ENCODE measurements around the gene HOXC11.
A peak's percentile ranks its signal among the peaks of the same experiment; 100 is the strongest.

HOXC11 gene

DNA sequence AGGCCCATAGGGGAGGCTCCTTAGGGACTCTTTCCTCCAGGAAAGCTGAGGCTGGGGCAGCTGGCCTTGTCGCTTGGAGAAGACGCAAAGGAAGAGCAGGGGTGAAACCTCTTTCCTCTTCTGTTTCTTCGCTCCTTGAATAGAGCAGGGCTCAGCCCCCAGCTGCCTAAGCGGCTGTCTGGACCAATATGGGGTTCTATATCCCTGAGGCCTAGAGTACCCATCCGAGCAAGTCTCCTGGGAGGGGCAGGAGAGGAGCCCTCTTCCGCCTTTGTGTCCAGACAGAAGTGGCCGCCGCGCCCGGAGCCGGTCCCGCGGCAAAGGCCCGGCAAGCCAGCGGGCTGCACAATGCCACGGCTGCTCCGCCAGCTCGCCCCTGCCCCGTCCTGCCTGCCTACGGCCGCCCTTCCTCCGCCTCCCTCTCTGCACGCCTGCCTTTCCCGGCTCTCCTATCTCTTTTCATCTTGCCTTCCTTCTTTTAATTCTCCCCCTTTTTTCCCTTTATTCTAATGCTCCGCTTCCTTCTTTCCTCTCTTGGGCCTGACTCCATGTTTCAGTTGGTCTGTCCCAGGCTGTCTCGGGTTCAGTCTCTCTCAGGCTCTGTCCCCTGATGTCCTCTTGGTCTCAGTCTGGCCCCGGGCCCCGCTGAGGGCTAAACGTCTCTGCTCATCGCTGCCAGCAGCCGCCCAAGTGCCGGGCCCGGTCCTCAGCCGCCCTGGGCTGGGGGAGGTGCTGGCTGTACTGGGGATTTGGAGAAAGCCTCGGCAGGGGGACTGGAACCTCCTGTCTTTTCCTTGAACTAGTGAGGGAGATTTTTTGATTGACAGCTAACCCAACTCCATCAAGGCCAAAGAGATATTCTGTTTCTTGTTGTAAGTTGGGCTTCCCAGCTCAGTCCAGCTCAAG, 24.5 kb downstream of the HOXC11 start:
- no peak for DNase-seq (ENCODE audit: low read depth)

DNA sequence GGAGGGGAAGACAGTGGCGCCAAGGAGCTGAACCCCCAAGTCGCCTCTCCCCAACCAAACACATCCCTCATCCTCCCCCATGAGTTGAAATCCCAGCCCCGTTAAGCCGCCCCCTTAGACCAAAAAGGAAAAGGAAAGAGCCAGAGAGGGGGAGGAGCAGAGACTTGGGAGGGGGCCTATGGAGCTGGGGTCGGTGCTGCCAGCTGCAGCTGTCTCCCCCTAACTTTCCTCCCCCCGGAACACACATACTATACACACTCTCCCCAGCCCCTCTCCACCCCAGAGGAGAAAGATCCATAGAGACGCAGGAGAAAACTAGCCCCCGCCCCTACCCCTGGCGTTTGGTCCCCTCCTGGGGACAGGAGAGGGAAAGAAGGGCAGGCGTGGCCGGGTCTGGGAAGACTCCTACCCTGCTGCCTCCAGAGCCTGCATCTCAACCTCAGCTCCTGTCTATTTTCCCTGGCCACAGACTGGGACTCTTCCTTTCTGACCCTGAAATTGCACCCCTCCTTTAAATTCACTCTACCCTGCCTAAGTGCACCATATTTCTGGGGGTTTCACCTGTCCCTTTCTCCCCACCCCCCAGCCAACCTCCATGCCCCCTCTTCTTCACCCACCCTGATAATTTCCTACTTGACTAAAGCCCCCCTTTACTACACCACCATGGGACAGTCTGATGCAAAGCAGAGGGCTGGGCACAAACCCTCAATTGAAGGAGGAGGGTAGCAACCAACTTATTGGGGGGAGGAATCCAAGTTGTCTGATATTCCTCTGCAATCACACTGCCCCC, 25.4 kb downstream of the HOXC11 start:
- no peak for DNase-seq (ENCODE audit: low read depth)

DNA sequence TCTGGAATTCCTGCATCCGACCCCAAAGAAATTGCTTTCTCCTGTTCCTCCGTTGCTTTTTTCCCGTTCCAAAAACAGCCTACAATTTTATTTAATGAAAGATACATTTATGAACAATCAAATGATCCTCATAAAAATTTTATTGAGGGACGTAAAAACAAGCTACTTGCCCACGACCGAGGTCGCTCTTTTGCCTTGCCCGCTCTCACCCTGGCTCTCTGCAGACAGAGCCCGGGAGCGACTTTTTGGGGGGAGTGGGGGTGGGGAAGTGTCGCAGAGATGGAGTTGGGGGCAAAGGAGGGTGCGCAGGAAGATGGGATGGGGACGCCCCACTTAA, 25.9 kb downstream of the HOXC11 start:
- DNase-seq (ENCODE audit: low read depth) = no peak

DNA sequence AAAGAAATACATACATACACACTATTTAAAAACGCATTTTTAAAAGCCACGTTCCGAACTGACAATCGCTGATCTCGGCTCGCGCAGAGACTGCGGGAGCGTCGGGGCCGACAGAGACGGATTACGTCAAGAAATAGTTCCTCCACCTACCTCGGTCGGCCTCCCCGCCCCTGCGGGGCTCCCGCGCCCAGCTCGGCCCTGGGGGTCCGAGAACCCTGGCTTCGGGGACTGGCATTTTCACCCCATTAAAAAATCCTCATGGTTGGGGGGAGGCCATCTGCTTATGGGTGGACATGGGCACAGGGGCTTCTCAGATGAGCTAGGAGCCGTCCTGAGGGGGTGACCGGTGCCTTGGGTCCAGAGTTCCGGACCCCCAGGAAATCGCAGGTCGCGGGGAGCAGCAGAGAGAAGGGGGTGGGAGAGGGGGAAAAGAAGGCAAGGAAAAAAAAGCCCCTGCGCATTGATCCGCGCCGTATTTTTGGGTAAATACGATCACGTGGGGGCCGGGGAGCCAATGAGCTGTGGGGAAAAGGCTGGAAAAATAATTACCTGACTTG, 26.7 kb downstream of the HOXC11 start:
- no peak for DNase-seq (ENCODE audit: low read depth)

DNA sequence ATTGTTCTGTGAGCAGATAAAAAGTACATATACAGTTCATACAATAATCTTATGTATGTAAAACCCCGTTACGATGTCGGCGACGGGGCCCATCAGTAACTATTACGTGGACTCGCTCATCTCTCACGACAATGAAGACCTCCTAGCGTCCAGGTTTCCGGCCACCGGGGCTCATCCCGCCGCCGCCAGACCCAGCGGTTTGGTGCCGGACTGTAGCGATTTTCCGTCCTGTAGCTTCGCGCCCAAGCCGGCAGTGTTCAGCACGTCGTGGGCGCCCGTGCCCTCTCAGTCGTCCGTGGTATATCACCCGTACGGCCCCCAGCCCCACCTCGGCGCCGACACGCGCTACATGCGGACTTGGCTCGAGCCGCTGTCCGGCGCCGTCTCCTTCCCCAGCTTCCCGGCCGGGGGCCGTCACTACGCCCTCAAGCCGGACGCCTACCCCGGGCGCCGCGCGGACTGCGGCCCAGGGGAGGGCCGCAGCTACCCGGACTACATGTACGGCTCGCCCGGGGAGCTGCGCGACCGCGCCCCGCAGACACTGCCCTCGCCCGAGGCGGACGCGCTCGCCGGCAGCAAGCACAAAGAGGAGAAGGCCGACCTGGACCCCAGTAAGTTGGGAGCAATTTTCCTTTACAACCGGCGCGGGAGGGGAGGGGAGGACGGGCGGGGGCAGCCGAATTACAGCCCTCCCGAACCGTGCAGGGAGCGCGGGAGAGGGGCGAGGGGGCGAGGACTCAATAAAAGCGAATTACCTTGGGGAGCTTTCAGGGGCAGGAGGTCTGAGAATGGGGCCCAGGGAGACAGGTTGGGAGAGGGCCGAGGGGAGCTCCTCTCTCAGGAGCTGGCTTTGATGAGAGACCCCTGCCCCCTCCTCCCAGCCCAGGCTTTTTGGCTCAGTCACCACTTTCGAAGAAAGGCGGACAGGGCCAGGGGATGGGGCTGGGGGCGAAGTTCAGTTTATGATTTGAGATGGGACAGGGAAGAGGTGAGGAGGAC, 27.5 kb downstream of the HOXC11 start, which contains the start of gene HOXC9:
Gene HOXC9 (plus strand): TSS at position 46 of the 999 bp plus-strand sequence. CDS start 28 bp downstream, at position 74.
- DNase-seq (ENCODE audit: low read depth) = no peak

DNA sequence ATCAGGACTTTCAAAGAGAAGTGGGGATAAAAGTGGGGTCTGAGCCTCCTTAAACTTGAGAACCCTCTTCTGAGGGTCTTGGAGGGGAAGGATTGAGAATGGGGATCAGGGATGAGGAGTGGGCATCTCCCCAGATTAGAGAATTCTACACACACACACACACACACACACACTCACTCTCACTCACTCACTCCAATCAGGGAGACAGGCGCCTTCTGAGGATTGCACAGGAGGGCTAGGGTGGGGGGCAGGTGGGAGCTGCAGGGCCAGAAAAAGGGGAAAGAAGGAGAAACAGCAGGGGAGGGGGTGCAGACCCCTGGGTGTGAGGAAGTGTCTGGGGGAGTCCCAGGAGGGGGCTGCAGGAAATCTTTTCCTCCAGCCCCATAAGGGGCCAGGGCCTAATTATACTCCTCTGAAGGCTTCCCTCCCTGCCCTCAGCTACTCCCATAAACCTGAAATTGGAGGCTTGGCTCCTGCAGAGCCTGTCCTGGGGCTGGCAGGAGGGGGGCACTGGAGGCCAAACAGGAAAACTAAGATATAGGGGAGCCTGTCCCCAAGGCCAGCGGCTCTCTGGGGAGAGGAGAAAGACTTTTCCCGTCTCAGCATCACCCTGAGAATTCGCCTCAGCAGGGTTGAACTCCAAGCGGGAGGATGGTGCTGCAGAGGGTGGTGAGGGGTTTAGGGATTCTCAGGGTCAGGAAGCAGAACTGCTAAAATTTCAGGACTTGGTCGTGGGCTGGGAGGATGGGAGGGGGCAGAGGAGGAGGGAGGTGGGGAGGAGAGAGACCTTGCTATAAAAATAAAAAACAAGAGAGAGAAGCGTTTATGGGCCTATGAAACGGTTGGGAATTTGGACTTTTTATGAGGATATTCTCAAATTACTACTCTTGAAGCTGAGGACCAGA, 28.6 kb downstream of the HOXC11 start:
- no peak for DNase-seq (ENCODE audit: low read depth)

DNA sequence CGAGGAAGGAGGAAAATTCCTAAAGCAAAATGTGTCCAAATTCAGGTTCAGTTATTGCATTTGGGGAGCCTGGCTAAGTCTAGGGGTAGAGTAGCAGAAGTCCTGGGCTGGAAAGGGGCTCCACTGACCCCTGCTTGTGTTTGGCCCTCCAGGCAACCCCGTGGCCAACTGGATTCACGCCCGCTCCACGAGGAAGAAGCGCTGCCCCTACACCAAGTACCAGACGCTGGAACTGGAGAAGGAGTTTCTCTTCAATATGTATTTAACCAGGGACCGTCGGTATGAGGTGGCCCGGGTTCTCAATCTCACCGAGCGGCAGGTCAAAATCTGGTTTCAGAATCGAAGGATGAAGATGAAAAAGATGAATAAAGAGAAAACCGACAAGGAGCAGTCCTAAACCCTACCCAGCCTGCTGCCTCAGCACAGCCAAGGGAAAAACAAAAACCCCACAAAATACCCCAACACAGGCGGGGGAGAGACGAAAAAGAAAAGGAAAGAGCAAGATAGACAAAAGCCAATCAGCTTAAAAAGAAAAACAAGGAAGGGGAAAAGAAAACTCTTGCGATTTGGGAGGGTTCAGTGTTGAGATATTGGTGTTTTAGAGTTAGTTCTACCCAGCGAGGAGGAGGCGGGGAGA, 29.5 kb downstream of the HOXC11 start:
- no peak for DNase-seq (ENCODE audit: low read depth)

DNA sequence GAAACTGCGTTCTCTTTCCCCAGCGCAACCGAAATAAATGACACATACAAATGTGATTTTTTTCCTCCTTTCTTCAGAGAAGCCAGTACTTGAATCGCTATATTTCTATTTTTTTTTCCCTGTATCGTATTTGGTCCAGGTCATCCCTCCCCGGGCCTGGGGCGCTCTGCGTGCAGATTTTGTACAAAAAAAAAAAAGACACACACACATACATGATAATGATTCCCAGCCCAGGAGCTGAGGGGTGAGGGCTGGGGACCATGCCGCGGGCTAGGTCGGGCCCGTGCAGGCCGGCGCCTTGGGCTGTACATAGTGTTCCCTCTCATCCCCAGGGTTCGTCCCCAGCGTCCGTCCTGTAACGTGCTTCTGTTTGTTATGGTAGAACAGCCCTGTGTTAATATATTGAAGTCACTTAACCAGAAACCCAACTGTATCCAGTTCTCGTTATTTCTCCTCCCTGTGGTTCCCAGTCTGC, 30.0 kb downstream of the HOXC11 start:
- DNase-seq (ENCODE audit: low read depth) = no peak

DNA sequence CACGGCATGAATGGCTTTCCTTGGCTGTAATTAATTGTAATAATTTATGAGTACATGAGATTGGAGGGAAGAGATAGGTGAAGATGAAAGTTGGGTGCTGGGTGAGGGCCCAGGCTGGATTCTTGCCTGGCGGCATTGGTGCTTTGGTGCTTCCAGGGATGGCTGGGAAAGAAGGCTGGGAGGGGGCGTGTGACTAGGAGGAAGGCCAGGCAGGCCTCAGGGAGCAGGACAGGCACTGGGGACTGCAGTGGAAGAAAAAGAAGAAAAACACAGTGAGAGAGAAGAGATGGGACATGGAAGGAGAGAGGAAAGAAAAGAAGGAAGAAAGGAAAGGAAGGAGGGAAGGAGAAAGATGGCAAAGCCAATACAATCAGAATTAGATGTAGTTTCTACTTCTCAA, 30.7 kb downstream of the HOXC11 start:
- no peak for DNase-seq (ENCODE audit: low read depth)

DNA sequence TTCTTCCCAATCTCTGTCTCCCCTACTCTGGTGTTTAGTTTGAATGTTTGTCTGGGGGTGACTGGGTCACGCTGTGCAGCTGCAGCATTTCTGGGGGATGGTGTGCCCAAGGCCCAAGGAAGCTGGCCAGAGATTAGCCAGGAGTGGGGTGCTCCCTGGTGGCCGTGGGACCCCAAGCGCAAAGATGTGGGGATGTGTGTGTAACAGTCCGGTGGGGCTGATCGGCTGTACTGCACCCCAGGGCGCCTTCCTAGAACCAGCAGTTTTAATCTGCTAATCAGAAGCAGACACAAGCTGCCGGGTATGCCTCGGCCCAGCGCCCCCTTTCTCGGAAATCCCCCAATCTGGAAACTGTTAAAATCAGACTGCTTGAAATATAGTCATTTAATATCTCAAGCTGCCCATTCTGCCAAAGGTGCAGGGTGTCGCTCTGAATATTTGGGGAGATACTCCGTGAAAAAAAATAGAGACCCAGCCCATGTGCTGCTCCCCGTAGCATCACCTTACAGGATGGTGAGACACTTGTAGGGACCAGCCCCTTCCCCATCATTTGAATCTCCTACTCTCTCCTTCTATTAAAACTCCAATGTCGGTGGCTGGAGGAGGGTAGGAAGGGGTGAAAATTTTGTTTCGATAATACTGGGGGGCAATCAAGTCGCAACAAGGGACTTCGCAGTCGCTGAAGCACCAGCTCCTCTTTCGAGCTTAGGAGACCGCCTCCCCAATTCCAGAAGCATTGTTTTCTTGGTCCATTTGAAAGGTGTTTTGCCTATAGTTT, 31.3 kb downstream of the HOXC11 start:
- DNase-seq (ENCODE audit: low read depth) = no peak

DNA sequence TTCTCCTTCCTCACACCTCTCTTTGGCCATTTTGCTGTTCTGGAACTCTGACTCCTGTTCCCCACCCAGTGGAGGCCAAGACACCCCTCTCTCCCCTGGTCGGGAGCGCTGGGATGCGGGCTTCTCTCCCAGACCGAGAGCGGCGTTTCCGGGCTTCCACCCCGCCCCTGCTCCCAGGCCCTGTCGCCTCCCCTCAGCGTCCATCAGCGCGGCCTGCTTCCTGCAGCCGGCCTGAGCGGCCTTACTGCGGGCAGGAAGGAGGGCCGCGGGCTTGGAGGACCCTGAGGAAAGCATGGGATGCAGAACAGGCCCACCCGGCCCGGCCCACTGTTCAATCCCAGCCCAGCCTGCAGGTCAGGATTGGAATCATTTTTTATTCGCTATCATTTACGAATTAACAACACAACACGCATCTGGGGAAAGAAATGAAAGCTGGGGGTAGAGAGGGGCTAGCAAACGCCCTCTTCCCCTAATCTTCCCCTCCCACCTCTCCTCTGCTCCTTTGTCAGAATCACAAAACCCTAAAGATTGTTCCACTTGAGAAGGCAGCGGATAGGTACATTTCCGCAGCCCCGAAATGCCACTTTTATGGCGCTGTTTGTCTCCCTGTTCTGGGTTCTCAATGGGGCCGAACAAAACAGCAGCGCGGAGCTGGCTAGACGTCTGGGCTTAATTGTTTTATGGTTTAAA, 32.1 kb downstream of the HOXC11 start:
- DNase-seq (ENCODE audit: low read depth) = no peak

DNA sequence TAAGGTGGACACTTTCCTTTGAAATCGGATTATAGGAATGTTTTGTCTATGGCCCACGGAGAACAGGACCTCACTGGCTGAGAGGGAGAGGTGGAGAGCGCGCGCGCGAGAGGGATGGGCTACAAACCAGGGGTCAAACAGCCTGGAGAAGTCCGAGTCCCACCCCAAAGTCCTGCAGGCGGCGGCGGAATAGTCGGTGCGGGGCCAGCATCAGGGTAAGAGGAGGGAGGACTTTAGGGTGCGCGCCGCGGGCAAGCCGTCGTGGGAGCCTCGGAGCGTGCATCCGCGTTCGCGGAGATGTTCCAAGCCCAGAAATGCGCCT, 32.6 kb downstream of the HOXC11 start:
- DNase-seq (ENCODE audit: low read depth) = no peak

DNA sequence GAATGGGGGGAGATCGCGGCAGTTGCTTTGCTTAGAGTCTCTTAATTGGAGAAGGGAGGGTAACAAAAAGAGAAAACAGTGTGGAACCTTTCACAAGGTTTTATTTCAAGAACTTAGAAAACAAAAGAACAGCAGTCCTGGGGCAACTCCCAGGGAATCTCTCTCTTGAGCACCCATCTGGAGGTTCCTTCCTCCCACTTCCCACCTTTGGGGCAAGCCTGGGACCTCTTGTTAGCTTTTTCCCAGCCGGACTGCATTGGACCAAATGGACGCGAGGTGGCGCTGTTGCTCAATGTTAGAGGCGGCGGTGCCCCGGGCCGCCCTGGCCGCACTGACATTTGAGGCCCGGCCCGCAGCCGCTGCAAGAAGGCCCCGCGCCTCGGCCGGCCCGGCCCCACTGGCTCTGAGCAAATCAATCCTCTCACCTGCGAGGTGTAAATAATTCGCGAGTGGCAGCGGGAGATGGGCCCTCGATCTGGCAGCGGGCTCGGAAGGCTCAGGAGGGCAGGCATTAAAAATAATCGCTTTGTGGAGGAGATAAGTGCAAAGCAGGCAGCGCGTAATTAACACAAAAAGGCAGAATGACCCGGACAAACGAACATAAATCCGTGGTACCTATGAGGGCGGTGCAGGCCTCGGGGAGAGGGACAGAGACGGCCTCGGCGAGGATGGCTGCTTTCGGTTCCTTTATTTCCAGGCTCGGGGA, 33.1 kb downstream of the HOXC11 start:
- peak; percentile 46 for DNase-seq (ENCODE audit: low read depth)

DNA sequence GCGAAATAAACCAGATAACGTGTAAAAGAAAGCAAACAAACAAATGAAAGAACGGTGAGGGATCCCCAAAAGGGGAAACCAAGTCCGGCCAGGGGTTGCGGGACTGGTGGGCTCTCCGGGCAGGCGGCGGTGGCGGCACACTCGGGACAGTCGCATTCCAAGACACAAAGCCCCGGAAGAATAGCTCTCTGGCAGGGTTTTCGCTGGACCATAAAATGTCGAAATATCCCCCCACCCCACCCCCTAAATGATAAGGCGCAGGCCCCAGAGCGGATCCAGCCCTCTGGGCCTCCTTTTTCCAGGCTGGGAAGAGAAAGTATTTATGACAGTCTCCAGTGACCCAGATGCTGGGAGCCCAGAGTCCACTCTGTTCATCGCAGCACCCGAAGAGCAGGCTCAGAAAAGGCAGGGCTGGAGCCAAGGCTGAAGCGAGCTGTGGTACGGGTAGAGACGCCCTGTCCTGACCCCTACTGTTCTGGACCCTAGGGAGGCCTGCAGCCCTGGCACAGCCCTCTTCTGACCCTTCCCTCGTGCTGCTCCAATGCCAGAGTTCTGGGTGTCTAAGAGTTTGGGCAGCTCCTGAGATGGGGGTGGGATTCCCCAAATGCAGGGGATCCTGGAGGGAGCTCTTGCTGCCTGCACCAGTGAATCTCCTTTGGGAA, 33.8 kb downstream of the HOXC11 start:
- no peak for DNase-seq (ENCODE audit: low read depth)

DNA sequence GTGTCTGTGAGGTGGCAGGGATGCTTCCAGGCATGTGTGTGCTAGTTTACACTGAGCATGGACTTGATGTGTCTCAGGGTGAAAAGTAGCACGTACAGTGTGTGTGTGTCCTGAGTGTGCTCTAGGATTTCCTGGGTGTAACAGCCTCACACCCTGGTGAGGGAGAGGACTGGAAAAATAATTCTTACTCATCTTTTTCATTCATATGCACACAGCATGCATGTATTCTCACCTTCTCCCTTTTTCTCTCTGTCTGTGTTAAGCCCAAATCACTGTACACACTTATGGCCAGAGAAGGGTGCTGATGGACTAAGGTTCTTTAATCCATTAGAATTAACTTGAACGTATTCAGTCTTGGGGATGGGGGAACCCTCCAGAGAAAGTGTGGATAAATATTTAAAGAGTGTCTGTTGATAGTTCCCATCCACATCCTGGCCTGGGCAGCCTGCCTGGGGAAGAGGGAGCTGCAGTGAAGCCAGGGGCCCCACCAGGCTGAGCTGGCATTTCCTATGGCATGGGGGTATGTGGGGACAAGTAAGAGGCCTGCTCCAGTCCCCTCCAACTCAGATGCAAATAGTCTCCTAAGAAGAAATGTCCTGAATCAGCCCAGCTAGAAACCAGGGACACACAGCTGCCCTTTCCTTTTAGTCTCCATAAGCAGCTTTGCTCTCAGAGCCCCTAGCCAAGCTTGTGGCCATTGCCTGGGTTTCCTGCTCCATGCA, 34.8 kb downstream of the HOXC11 start:
- DNase-seq (ENCODE audit: low read depth) = no peak

DNA sequence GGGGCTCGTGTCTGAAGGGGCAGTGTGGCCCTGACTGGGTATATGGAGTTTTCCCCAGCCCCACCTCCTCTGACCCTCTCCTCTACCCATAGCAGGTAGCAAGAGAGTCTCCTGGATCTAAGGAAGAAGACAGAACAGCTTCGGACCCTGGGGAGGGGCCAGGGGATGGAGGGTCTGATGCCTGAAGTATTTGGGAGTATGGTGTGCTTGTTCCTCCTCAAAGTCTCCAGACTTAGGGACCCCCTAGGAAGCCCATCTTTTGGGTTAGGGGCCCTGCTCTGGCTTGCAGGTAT, 35.3 kb downstream of the HOXC11 start:
- no peak for DNase-seq (ENCODE audit: low read depth)
